ENCODE measurements around the gene MPPED2.

The MPPED2 gene

DNA sequence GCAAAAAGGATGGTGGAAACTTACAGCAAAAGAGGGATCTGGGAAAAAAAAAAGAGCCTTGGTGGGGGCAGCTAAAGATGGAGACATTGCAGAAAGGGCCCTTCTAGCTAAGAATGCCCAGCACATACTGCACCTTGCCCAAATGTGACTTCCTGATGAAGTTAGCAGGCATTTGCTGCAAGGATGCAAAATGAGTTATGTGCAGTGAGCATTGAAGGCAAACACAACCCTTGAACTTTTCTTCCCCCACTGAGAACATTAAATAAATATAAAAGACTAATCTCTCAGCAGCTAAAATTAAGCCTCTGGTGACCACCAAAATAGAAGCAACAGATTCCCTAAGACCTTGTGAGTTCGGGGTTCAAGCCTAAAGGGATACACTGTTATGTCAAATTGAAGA is 133.3 kb downstream of the MPPED2 start:
- DNase-seq (ENCODE audit: low spot score) = no peak

DNA sequence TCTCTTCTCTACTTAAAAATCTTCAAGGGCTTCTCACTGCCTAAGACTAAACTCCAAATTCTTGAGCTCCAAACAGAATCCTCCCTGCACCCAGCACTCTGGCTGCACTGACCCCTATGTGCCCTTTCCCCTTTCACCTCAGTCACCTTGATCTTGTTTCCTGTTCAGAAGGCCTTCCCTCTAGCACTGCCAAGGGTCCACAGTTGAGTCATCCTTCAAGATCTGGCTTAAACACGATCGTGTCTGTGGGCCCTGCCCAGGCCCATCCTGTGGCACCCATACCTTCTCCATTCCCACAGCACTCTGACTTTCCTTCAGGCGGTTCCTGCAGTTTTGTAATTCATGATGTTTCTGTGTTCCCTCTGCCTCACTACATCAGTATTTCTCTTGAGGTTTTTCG is 134.0 kb downstream of the MPPED2 start:
- no peak for DNase-seq (ENCODE audit: low spot score)

DNA sequence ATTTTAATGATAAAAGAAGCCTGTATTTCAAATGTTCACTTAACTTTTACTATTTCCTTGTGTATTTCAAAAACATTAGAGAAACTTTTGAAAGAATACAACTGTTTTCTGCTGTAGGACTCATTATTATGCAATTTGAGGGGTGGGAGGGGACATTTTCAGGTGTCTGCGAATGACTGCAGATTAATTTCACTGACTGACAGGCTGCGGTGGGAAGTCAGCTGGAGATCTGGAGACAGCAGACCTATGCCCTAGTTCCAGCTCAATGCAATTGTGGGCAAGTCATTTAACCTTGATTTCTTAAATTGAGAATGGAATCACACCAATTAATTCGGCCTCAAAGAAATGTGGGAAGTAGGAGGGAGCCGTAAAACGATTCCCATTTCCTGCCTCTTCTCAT is 134.5 kb downstream of the MPPED2 start:
- no peak for DNase-seq (ENCODE audit: low spot score)

DNA sequence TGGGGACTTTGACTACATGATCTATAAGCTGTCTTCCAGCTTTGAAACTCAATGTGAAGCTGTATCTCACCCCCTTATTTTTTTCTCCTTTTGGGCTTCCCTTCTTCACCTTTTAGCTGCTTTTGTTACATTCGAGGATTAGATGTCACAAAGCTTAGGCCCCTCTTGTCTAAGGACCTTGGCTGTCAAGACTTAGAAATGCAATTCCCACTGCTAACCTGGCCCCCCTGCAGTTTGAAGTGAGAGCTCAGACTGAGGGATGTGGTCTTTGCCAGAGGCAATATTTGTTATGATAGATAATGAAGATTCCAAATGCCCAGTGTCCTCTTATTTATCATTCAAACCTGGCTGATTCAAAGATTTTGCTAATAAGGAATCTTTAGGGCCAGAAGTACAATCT is 135.0 kb downstream of the MPPED2 start:
- DNase-seq (ENCODE audit: low spot score) = no peak

DNA sequence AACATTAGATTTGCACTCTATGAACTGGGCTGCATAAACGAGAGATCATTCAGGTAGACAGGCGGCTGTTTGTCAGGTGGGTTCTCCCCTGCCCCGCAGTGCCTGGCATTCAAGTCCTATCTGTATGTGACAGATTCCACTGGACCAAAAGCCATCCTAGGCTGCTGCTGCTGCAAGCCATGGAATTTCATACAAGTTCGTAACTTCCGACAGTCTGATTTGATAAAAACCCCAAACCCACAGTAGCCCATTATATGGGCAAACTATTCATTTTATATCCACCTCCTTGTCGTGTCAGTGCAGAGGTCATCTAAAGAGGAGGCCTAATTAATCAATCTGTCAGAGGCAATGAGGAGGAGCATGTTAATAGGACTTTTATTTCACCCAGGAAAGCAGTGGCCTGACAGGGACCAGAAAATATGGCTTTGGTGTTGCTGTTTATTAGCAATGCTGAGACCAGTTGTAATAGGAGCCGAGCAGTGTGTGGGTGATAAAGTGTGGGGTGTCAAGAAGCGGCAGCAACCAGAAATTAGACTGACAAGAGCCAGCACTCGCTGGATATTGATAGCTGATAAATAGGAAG is 139.0 kb downstream of the MPPED2 start:
- DNase-seq (ENCODE audit: low spot score) = no peak

DNA sequence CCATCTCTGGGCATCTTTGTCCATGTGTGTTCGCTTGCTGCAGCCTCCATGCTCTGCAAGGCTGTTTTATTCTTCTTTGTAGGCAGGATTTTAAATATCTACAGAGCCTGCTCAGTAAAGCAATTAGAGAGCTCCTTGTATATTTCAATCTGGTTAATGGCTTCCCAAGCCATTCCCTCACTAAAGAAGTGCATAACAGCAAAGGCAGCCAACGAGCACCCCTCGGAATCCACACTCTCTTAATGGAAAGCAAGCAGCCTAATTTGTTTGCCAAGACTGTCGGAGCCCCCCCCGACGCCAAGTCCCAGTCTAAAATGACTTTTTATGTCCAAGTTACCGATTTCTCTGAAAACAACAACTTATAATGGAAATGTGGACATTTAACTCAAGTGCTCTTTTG is 139.6 kb downstream of the MPPED2 start:
- DNase-seq (ENCODE audit: low spot score) = no peak

DNA sequence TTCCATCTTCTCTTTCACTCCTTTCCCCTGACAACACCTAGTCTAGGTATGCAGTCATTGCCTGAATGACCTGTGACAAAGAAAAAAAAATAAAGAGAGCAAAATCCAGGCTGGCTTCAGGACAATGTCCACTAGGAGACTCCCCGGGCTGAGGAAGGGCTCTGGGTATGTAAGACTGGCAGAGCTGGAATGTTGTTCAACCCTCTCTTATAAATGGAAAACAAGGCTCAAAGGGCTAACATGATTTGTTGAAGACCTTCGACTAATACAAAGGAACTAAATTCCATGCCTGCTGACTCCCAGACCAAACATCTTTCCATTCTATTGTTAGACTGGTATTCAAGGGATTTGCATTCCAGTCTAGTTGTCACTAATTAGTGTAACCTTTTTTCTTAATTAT is 141.1 kb downstream of the MPPED2 start:
- no peak for DNase-seq (ENCODE audit: low spot score)

DNA sequence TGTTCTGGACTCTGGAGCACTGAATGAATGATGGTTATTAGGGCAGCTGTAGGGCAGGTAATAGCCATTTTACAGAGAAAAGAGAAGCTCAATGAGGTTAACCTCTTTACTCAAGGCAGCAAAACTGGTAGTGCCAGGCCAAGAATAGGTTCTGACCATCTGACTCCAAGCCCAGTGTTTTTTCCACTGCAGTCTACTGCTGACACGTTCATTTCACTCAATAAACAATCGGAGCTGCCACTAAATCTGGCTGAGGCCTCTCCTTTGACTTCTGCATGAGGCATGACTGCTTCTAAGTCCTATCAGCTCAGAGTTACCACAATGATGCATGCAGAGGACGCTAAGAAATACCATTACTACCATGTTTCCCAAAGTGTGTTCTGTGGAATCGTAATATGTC is 145.6 kb downstream of the MPPED2 start:
- no peak for DNase-seq (ENCODE audit: low spot score)

DNA sequence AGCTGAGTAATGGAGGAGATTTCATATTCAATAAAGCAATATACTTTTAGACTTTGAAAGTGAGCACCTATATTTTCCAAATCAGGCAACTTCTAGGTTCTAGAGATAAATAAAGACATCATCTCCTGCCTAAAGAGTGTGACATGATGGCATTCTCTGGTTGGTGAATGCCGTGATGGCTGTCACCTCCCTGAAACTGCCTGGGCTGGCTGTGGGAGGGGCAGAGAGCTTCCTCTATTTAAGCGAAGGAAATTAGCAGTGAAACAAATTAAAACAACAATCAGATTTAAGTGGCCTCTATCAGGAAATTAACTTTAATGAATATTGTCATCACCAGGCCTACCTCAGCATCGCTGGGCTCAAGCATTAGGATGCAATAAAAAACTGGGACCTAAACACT is 149.4 kb downstream of the MPPED2 start:
- no peak for DNase-seq (ENCODE audit: low spot score)

DNA sequence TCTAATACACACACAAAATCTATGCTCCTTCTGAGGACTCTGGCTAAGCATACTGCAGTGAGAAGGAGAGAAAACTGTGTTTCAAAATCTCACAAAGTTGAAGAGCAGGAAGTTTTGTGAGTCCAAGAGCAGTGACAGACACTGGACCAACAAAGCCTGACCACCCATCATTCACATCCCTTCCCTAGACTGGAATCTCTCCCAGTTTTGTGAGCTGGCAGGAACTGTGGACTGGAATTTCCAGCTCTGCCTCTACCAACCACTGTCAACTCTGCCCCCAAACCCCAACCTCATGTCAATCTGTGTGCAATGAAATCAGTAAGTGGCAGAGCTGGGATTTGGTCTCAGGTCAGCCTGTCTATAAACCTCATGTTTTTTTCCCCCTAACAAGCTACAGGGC is 150.7 kb downstream of the MPPED2 start:
- DNase-seq (ENCODE audit: low spot score) = no peak

DNA sequence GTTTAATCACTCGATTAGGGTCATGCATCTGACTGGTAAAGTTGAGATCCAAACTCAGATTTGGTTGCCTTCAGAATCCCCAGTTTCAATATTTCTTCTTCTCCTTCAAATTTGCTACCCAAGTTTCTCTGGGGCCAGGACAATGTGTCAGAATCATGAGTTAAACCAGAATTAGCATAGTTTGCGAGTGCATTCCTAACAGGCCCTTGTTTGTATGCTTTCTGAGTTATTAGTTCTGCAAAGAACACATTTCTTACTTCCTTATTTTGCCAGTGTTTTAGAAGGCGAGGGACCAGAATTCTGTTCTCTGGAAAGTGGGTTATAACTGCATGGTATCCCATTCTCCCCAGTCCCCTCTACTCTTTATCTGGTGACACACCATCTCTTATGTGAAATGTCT is 151.3 kb downstream of the MPPED2 start:
- DNase-seq (ENCODE audit: low spot score) = no peak

DNA sequence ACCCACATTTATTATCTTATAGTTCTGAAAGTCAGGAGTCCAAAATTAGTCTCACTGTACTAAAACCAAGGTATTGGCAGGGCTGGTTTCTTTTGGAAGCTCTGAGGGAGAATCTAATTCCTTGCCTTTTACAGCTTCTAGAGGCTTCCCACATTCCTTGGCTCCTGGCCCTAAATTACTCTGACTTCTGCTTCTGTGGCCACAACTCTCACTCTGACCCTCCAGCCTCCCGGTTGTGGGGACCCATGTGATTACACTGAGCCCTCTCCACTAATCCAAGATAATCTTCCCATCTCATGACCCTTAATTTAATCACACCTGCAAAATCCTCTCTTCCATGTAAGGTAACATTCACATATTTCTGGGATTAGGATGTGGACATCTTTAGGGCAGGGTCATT is 152.3 kb downstream of the MPPED2 start:
- no peak for DNase-seq (ENCODE audit: low spot score)

DNA sequence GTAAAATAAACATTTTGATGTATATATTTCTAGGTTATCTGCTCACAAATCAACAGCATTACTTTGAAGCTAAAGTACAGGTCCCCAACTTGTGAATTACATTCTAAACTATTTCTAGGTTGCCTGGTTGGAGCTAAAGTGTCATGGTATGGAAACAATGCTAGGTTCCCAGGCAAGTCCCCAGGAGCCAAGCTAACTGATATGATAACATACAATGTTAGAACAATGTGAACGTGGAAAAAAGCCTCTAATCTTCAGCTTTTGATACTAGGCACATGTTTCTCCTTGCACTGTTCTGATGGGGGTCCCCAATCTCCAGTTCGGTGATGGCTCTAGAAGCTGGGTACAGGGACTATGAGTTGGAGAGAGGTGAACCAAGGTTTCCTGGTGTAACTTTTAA is 153.4 kb downstream of the MPPED2 start:
- no peak for DNase-seq (ENCODE audit: low spot score)

DNA sequence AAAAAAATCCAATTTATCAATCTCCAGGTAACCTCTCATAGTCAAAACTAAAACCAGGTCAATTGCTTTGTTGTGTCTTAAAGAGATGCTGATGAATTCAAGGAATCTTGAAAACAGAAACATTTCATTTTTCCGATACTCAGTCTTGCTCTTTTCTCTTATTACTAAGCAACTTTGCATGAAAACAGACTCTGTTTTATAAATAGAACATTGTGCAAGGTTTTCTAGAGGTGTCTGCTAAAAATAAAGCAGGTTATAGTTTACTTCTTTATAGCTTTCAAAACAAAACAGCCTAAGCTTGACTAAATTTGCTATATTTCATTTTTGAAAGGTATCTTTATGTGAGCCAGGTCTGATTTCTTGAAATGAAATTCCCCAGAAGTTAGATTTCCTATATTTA is 154.0 kb downstream of the MPPED2 start:
- no peak for DNase-seq (ENCODE audit: low spot score)

DNA sequence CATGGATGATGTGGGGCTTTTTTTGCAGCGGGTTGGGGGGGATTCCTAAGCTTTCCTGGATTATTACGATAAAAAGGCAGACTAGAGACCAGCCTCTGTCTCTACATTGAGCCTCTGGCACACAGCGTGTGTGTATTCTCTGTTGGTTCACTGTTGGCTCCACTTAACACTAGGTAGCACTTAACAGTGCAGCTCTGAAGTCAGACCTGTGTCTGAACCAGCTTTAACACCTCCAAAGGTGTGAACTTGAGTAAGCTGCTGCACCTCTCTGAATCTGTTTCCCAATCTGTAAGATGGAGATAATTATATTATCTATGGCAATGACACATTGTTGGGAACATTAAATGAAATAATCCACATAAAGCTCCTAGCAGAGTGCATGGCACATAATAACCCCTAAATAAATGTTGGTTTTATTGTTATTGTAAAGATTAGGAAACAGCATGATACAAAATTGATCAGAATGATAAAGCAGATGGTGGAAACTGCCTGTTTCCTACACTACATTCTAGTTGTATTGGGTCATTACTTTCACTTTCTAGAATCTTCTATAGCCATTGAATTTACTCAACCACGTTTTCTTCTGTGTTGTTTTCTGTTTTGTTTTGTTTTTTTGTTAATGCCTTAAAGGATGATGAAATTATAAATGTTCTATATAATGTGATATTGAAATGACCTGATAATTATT is 154.9 kb downstream of the MPPED2 start:
- no peak for DNase-seq (ENCODE audit: low spot score)

DNA sequence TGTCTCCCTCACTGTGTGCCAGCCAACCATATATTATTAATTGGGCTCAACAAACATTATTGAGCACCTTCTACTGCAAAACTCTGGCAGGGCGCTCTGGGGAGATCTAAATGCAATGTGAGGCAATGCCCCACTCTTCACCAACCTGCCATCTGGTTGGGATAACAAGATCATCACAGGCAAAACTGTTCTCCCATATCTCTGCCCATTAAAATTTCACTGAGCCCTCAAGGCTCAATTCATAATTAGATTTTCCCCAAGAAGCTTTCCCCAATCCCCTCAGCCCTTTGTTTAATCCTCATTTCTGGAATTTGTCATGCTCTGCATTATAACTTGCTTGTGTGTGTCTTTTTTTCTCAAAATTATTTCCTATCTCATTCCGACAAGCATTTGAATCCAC is 156.6 kb downstream of the MPPED2 start:
- DNase-seq (ENCODE audit: low spot score) = no peak

DNA sequence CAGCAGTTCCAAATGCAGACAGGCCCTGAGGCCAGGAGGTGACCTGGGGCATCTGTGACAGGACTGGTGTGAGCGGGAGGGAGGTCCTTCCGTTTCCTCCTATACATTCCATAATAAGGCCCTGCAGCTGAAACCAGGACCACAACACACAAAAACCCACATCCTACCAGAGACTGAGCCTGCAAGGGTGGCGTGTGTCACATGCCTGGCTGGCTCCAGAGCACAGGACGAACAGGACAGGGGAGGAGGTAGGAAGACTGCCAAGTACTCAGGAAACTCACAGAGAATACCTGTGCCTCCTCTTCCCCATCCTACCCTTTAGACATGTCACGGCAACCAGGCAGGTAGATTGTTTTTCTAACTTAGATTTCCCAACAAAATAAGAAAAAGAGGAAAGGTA is 159.4 kb downstream of the MPPED2 start:
- no peak for DNase-seq (ENCODE audit: low spot score)

DNA sequence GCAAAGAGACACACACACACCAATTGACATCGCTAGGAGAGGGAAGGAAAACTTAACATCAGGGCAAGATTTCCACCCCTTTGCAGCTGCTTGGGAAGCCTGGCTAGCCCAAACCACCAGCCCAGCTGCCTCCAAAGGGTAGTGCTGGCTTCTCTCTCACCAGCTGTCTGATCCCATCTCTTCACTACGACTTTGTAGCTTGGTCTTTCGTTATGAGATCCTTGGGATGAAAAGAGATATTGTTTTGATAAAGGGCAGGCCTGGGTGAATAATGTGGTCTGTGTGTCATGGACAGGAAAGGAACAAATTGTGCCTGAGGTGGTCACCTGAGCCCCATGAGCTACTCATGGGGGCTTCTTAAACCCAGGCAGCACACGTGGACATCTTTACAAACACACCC is 161.3 kb downstream of the MPPED2 start:
- DNase-seq (ENCODE audit: low spot score) = no peak

DNA sequence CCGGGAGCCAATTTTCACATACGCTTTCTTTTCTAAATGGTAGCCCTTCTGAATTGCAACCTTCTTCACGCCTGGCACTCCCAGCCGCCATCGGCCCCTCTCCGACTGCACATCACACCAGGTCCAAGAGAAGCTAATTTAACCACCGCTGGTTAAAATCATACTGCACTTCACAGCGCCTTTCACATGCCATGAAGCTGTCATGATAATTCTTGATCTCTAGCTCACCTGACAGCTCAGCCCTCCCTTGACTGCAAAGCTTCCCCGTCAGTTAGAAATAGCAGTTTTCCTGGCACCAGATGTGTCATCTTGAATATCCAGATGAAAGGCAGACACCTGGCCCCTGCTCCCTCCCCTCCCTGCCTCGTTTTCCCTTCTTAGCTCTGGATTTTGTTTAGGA is 161.8 kb downstream of the MPPED2 start:
- no peak for DNase-seq (ENCODE audit: low spot score)

DNA sequence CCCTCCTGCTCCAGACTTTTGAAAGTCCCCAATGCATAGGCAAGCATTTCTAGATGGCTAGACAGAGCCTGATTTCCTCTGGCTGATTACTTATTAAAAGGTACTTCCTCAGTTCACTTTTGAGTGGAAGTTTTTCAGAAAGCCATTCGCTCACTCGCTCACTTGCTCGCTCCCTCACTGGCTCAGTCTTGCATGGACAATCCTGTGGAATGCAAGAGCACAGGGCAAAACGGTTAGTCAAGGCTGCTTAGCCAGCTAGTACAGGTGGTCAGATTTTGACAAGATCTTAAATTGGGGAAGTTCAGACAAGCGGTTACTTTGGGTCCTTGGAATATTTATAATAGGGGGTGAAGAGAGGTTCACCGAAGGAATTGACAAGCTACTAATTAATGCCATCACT is 162.3 kb downstream of the MPPED2 start:
- no peak for DNase-seq (ENCODE audit: low spot score)

DNA sequence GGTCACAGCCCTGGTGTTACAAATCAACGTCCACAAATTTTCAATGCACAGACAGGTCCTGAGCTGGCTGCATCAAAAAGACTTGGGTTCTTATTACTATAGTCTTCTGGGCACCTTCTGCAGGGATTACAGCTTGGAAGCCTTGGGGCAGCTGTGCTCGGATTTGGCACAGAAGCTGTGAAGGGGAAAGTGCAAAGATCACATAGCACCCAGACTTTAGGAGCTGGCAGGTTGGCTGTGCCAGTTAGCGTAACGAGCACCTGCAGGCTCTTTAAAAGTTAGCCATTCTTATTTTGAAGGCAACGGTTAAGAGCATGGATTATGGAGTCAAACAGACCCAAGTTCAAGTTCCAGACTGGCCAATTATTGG is 162.9 kb downstream of the MPPED2 start:
- DNase-seq (ENCODE audit: low spot score) = no peak

DNA sequence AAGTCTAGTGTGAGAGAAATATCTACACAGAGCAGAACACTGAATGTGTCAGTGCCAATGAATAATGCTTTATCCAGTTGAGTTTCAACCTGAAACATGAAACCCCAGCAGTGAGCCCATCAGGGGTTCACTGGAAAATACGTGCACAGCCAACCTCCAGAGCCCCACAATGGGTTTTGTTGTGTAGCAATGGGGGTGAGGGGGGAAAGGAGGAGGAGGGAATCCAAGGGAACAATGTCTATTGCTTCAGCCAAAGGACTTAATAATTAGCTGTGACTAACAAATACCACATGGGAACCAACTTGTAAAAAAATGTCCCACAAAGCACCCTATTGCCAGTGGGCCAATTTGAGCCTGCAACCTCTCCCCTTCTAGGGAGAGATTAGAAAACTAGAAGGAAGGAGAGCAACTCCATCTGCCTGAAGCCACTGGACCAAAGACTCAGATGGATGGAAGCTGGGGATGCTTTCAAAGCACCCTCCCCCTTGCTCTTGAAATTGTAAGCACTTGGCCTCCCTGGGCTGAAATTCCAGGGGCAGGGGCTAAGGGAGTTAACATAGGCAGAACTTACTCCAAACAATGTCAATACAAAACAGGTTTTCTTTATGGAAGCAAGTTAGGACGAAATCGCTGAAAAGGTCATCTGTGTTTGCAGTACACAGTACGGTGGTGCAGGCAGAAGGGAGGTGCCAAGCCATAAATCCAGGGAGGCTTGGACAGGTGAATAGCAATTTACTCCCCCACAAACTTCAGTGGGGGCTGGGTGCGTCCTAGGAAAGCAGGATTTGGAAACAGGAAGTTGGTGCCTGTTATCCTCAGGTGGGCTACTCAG is 163.5 kb downstream of the MPPED2 start:
- DNase-seq (ENCODE audit: low spot score) = no peak

DNA sequence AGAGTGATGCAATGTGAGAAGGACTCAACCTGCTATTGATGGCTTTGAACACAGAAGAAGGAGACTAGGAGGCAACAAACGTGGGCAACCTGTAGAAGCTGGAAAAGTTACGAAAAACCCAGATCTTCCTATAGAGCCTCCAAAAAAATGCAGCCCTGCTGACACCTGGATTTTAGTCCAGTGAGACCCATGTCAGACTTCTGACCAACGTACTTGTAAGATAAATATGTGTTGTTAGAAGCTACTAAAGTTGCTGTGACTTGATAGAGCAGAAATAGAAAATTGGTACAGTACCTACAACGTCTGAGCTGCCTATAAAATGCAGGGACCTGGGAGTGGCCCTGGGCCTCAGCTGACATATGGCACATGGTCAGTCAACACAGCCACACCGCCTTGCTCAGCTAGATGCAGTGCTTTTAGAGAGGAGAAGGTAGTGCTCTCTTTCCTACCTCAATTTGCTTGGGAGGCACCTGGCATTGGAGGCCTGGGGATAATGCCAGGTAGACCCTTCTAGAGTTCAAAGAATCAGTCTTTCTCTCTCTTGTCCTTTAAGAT is 165.8 kb downstream of the MPPED2 start:
- DNase-seq (ENCODE audit: low spot score) = no peak
